ENCODE results near the gene NRG2. TPM values are rescaled to one million over a fixed set of nuclear protein-coding genes. Genes with fewer than 3 reads are reported as not detected.

The NRG2 gene
- total RNA-seq, 6 donors from 2014 or later = 0.46 to 4.2 (median 1.5) TPM

DNA sequence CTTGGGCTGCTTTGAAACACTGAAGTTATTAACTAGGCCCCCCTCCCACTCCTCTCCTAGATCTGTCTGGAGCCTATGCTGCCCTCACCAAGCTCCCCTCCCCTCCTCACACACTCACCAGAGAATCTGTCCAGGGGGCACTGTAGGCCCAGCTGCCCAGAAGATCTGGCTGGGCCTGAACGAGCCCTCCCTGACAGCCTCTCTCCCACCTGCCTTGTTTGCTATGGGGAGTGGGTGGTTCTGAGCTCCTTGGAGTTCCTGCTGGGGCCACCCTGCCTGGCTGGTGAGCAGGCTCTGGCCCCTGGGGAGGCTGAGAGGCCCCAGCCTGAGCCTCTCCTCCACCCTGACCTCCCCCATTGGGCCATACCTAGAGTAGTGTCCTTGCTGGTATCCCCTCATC, 172.4 kb downstream of the NRG2 start:
- no peak overlapping the region for H3K4me3 ChIP-seq

DNA sequence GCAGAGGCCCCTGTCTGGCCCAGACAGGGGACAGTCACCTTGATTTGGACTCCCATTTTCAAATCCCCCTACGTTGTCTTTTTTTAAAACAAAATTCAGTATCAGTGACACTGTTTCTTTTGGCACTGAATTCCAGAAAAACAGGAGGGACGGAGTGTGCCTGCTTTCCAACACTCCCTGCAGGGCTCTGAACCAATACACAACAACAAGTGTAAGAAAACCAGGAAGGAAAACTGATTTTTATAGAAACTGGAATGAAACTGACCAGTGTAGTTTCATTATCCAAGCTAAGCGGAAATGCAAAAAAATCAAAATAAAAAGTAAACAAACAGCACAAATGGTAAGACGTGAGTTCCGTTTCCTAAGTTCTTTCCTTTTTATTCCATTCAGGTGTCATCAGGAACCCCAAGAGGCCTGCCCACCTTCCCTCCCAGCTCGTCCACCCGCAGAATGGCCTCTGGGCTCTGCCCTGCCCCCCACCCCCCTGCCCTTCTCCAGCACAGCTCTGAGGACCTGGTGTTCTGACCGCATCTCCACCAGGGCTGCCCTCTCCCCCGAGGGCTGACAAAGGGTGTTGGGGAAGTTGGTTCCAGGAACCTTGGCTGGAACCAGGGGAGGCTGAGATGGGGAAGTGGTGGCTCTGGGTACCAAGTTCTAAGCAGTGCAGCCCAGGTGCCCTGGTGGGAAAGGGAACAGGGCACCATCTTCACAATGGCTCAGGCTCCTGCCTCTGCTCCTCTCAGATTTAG, 173.9 kb downstream of the NRG2 start:
- no peak for TF ChIP-seq EP300 (IDR thresholded peaks at IDR 0.05)
- TF ChIP-seq, protein P1, sequence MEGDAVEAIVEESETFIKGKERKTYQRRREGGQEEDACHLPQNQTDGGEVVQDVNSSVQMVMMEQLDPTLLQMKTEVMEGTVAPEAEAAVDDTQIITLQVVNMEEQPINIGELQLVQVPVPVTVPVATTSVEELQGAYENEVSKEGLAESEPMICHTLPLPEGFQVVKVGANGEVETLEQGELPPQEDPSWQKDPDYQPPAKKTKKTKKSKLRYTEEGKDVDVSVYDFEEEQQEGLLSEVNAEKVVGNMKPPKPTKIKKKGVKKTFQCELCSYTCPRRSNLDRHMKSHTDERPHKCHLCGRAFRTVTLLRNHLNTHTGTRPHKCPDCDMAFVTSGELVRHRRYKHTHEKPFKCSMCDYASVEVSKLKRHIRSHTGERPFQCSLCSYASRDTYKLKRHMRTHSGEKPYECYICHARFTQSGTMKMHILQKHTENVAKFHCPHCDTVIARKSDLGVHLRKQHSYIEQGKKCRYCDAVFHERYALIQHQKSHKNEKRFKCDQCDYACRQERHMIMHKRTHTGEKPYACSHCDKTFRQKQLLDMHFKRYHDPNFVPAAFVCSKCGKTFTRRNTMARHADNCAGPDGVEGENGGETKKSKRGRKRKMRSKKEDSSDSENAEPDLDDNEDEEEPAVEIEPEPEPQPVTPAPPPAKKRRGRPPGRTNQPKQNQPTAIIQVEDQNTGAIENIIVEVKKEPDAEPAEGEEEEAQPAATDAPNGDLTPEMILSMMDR (IDR thresholded peaks at IDR 0.05) = no peak
- no peak for TF ChIP-seq POLR2AphosphoS5 (IDR thresholded peaks at IDR 0.05)
- no peak for TF ChIP-seq POLR2A (IDR thresholded peaks at IDR 0.05)

More for the DNA sequence above, 172.4 kb downstream of the NRG2 start:
- WGBS, 2 donors = 88 to 100% methylated on average over 1 of the region's 1 CpG
- ATAC-seq (ENCODE audit: low FRiP score in 2 of 2) = no peak
- no peaks in the 10 kb centered on the region for H3K36me3 ChIP-seq
- no peaks in the 10 kb centered on the region for H3K27me3 ChIP-seq
- no peaks in the 10 kb centered on the region for H3K4me1 ChIP-seq
- TF ChIP-seq POLR2A (IDR thresholded peaks at IDR 0.05) (no peak), EP300 (IDR thresholded peaks at IDR 0.05) (no peak), POLR2AphosphoS5 (IDR thresholded peaks at IDR 0.05) (no peak)
- TF ChIP-seq, protein P1 (IDR thresholded peaks at IDR 0.05) = no peak
- no peak for DNase-seq
- H3K27ac ChIP-seq = no peak overlapping the region
- H3K9me3 ChIP-seq = no peaks in the 10 kb centered on the region

DNA sequence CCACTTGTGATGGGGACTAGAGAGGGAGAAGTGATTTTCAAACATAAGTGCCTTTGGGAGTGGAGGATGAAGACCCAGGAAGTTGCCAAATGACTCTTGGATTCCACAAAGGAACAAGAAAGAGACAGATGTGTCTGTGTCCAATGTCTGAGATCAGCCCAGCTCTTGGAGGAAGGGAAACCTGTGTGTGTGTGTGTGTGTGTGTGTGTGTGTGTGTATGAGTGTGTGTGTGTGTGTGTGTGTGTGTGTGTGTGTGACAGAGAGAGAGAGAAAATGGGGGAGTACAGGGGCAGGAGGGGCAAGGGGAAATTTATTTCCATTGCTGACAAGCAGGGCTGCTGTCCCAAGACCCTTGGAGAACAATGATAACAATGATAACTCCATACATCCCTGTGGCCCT, 175.5 kb downstream of the NRG2 start:
- ATAC-seq (ENCODE audit: low FRiP score in 2 of 2) (no peak), DNase-seq (no peak)
- H3K36me3 ChIP-seq = no peaks in the 10 kb centered on the region
- H3K27me3 ChIP-seq = no peaks in the 10 kb centered on the region
- no peak overlapping the region for H3K27ac ChIP-seq
- no peak overlapping the region for H3K4me3 ChIP-seq
- no peaks in the 10 kb centered on the region for H3K9me3 ChIP-seq
- H3K4me1 ChIP-seq = peaks cover 6 to 12% (median 10%) of the 10 kb centered on the region in 4 donors
- TF ChIP-seq POLR2AphosphoS5 (IDR thresholded peaks at IDR 0.05) = no peak
- TF ChIP-seq POLR2A (IDR thresholded peaks at IDR 0.05) = no peak
- no peak for TF ChIP-seq EP300 (IDR thresholded peaks at IDR 0.05)
- TF ChIP-seq, protein P1 (IDR thresholded peaks at IDR 0.05) = no peak

More for the DNA sequence above, 173.9 kb downstream of the NRG2 start:
- ATAC-seq (ENCODE audit: low FRiP score in 2 of 2) (no peak), DNase-seq (no peak)
- Histone ChIP-seq H3K9me3 (no peaks in the 10 kb centered on the region), H3K4me1 (peaks cover 0 to 1% (median 0%) of the 10 kb centered on the region in 4 donors), H3K4me3 (no peak overlapping the region), H3K36me3 (no peaks in the 10 kb centered on the region), H3K27me3 (no peaks in the 10 kb centered on the region), H3K27ac (peak overlapping the region in 1 of 4 donors; percentile 19)
- 65 to 72% methylated on average over 9 of the region's 9 CpGs for WGBS, 2 donors

DNA sequence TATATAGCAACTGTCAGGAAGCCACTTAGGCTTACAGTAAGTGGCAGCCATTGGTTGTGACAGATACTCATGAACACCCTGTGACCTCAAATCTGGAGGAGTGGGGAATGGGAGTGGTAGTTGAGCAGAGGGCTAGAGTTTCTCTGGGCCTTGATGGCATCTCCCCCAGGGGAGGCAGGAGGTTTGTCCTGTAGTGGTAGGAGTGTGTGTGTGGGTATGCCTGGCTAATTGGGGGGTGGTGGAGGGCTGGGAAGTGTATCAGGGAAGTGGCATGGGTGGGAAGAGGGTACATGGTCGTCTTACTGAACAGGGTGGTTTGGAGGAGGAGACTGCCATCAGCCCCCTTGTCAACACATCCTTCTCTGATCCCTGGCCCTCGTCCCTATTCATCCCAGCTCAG, 176.0 kb downstream of the NRG2 start:
- Histone ChIP-seq H3K27ac (no peak overlapping the region), H3K36me3 (no peaks in the 10 kb centered on the region), H3K4me1 (peaks cover 6 to 12% (median 10%) of the 10 kb centered on the region in 4 donors), H3K4me3 (no peak overlapping the region), H3K27me3 (no peaks in the 10 kb centered on the region), H3K9me3 (no peaks in the 10 kb centered on the region)
- TF ChIP-seq, protein P1 (IDR thresholded peaks at IDR 0.05) = no peak
- TF ChIP-seq EP300 (IDR thresholded peaks at IDR 0.05) (no peak), POLR2A (IDR thresholded peaks at IDR 0.05) (no peak), POLR2AphosphoS5 (IDR thresholded peaks at IDR 0.05) (no peak)
- ATAC-seq (ENCODE audit: low FRiP score in 2 of 2) (no peak), DNase-seq (no peak)
- WGBS, 2 donors = 69 to 72% methylated on average over 2 of the region's 2 CpGs
